OCI-LY7 (cell line): ENCODE results near the gene CNNM2. TPM values are rescaled to one million over a fixed set of nuclear protein-coding genes. Genes with fewer than 3 reads are reported as not detected.

ENCODE experiments used
- BruUV-seq: library from RNA; stranded (reverse); fragments of 400-500 nt; replicated peaks from 2 replicates; lab custom pipeline; 2021; lab: Mats Ljungman, UMichigan
- CTCF ChIA-PET: fragments of 300-600 bp; sonication (Branson Sonifier 250); formaldehyde crosslinking; loops from one replicate; lab custom pipeline; 2022; ENCODE audit warnings: antibody characterized with exemption; ENCODE audit not compliant: unreplicated experiment; lab: Charles Lee
- POLR2A ChIA-PET: fragments of 300-600 bp; sonication (Branson Sonifier 250); formaldehyde crosslinking; loops from one replicate; lab custom pipeline; 2022; ENCODE audit warnings: antibody characterized with exemption; lab: Charles Lee
- DNase-seq: peaks from one replicate; pipeline ENCODE4 v3.0.0-alpha.2; 2015; ENCODE audit warnings: low spot score
- H2AFZ ChIP-seq: fragments of 200-600 bp; sonication (generic), shearing (Covaris generic); 2 replicates; pipeline ENCODE4 v1.6.1; 2014; ENCODE audit warnings: mild to moderate bottlenecking, antibody characterized with exemption, low read length, moderate library complexity
- H3K27ac ChIP-seq: fragments of 200-600 bp; sonication (generic); 2 replicates; pipeline ENCODE4 v1.5.1; 2014; ENCODE audit warnings: mixed run types, low read depth, mild to moderate bottlenecking, moderate library complexity, low read length, inconsistent platforms; ENCODE audit not compliant: poor library complexity, severe bottlenecking
- H3K36me3 ChIP-seq: fragments of 200-600 bp; sonication (generic); 2 replicates; pipeline ENCODE4 v1.6.1; 2014; ENCODE audit warnings: mild to moderate bottlenecking, antibody characterized with exemption, low read length, moderate library complexity, mixed read lengths; ENCODE audit not compliant: insufficient read depth
- H3K4me1 ChIP-seq: fragments of 200-600 bp; sonication (generic); 2 replicates; pipeline ENCODE4 v1.5.1; 2014; ENCODE audit warnings: mild to moderate bottlenecking, low read length; ENCODE audit not compliant: insufficient read depth, poor library complexity, severe bottlenecking
- H3K4me2 ChIP-seq: fragments of 200-600 bp; sonication (generic); 2 replicates; pipeline ENCODE4 v1.6.1; 2014; ENCODE audit warnings: mild to moderate bottlenecking, low read length
- H3K4me3 ChIP-seq: fragments of 200-600 bp; sonication (generic); 2 replicates; pipeline ENCODE4 v1.5.1; 2014; ENCODE audit warnings: mild to moderate bottlenecking, low read depth, low read length; ENCODE audit not compliant: poor library complexity, severe bottlenecking
- H3K79me2 ChIP-seq: fragments of 200-600 bp; sonication (generic); 2 replicates; pipeline ENCODE4 v1.6.1; 2016; ENCODE audit warnings: low read depth, mild to moderate bottlenecking, low read length, moderate library complexity, mixed read lengths; ENCODE audit not compliant: insufficient read depth
- H3K9me2 ChIP-seq: fragments of 200-600 bp; sonication (generic); 2 replicates; pipeline ENCODE4 v1.6.1; 2016; ENCODE audit warnings: mild to moderate bottlenecking, low read length, mixed read lengths; ENCODE audit not compliant: insufficient read depth
- H3K9me3 ChIP-seq: fragments of 200-600 bp; sonication (generic); 2 replicates; pipeline ENCODE4 v1.6.1; 2014; ENCODE audit warnings: mild to moderate bottlenecking, mixed run types, low read length, mixed read lengths
- H4K20me1 ChIP-seq: fragments of 200-600 bp; sonication (generic); 2 replicates; pipeline ENCODE4 v1.6.1; 2014; ENCODE audit warnings: mild to moderate bottlenecking, antibody characterized with exemption, low read length, moderate library complexity, mixed read lengths; ENCODE audit not compliant: insufficient read depth
- CTCF ChIP-seq: fragments of 200-600 bp; sonication (generic); conservative IDR thresholded peaks from 2 replicates; pipeline ENCODE4 v1.5.1; 2014; ENCODE audit warnings: mild to moderate bottlenecking, antibody characterized with exemption, low read length, moderate library complexity, mixed read lengths
- EZH2phosphoT487 ChIP-seq: fragments of 200-600 bp; sonication (generic); IDR thresholded peaks from 2 replicates; pipeline ENCODE4 v1.6.1; 2018; ENCODE audit warnings: low read depth, borderline replicate concordance, mild to moderate bottlenecking, mixed run types, antibody characterized with exemption, low read length, moderate library complexity, mixed read lengths
- intact Hi-C: fragments of 100-400 bp; cut with micrococcal nuclease; formaldehyde crosslinking; loops from one replicate; pipeline ENCODE4 v1.10.0; 2022; ENCODE audit not compliant: unreplicated experiment
- total RNA-seq, 2 experiments: library from RNA; depleted of rRNA in 1 of 2; stranded (reverse); fragments of >200 nt in 1 of 2; shearing (Covaris generic) in 1 of 2; gene quantifications; 2 replicates each; pipeline ENCODE4 v1.2.3, GENCODE V29; 2014 to 2022

Gene CNNM2
- total RNA-seq, 2 experiments from 2014 or later = 6.6 to 7.2 TPM

GRCh38 chr10:103007017-103007416, 88.9 kb downstream of the CNNM2 start:
- peaks cover 9% of the 10 kb centered on the region for H3K4me1 ChIP-seq
- intact Hi-C loops = no loop called here
- H3K4me3 ChIP-seq = no peak overlapping the region
- DNase-seq = no peak
- H3K4me2 ChIP-seq = no peak overlapping the region
- H3K27ac ChIP-seq = no peak overlapping the region
- H3K79me2 ChIP-seq = no peaks in the 10 kb centered on the region
- no peaks in the 10 kb centered on the region for H3K9me3 ChIP-seq
- H4K20me1 ChIP-seq = no peaks in the 10 kb centered on the region
- TF ChIP-seq EZH2phosphoT487 (no peak), CTCF (no peak)
- no peaks in the 10 kb centered on the region for H3K36me3 ChIP-seq
- CTCF ChIA-PET = no interaction called here
- no peak overlapping the region for H2AFZ ChIP-seq
- POLR2A ChIA-PET = no interaction called here
- no TSS peak for BruUV-seq
- no peaks in the 10 kb centered on the region for H3K9me2 ChIP-seq

GRCh38 chr10:103013416-103013815, 95.3 kb downstream of the CNNM2 start:
- no TSS peak for BruUV-seq
- TF ChIP-seq CTCF = no peak
- H3K36me3 ChIP-seq = no peaks in the 10 kb centered on the region
- no peak overlapping the region for H3K4me3 ChIP-seq
- no peak overlapping the region for H2AFZ ChIP-seq
- no peak overlapping the region for H3K27ac ChIP-seq
- no peak for DNase-seq
- no peaks in the 10 kb centered on the region for H4K20me1 ChIP-seq
- H3K9me3 ChIP-seq = no peaks in the 10 kb centered on the region
- H3K4me1 ChIP-seq = no peaks in the 10 kb centered on the region
- CTCF ChIA-PET = no interaction called here
- H3K4me2 ChIP-seq = no peak overlapping the region
- no peaks in the 10 kb centered on the region for H3K9me2 ChIP-seq
- intact Hi-C loops = no loop called here
- POLR2A ChIA-PET = no interaction called here
- no peaks in the 10 kb centered on the region for H3K79me2 ChIP-seq

- intact Hi-C loops = no loop called here
- Histone ChIP-seq H3K4me3 (no peak overlapping the region), H2AFZ (no peak overlapping the region), H3K9me3 (no peaks in the 10 kb centered on the region), H3K27ac (no peak overlapping the region), H3K79me2 (no peaks in the 10 kb centered on the region), H3K9me2 (no peaks in the 10 kb centered on the region), H3K36me3 (no peaks in the 10 kb centered on the region), H4K20me1 (no peaks in the 10 kb centered on the region), H3K4me2 (no peak overlapping the region), H3K4me1 (no peaks in the 10 kb centered on the region)
- CTCF ChIA-PET = no interaction called here
- TF ChIP-seq CTCF (no peak), EZH2phosphoT487 (no peak)
- POLR2A ChIA-PET = no interaction called here
- no peak for DNase-seq
- no TSS peak for BruUV-seq
Observed at GRCh38 chr10:103019425-103019824, 101.3 kb downstream of the CNNM2 start.
